Measurements from ENCODE around the gene HOOK2.
A peak's percentile ranks its signal among the peaks of the same experiment; 100 is the strongest.

HOOK2 gene

DNA sequence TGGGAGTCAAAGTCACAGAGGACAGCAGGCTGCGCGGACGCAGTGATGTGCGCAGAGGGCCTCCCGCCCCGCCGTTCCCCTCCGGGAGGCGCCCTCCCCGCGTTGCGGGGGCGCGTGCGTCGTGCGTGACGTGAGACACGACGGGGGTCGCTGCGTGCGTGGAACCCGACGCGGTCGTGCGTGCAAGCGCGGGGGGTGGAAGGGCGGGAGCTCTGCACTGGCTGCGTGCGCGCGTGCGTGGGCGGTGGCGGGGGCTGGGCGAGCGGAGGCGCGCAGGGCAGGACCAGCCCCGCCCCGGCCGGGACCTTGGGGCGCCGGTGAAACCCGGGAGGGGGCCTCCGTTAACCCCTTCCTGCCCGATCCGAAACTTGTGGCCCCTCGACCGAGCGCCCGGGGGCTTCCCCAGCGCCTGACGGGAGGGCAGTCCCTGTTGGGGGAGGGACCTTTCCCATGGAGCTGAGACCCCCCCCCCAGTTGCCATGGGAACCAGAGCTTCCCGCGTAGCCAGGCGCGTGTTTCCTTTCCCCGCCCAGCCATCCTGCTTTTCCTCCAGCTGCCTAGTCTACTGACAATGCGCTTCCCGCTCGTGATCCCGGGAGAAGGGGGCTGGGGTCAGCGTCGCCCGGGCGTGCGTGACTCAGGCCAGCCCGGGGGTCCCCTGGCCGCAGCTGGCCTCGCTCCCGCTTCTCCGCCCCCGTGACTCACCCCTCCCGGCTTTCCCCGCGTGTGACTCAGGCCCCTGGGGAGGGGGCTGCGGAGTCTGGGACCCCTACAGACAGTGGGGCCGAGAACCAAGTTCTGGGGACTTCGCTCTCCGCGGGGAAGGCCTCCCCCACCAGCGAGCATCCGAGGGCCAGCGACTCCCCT is 7.3 kb upstream of the HOOK2 start:
- DNase-seq (ENCODE audit: low spot score): peak; percentile 77

- no peak for DNase-seq (ENCODE audit: low spot score)
Observed at GRCh38 chr19:12782174-12782423, 6.7 kb upstream of the HOOK2 start.

- peak; percentile 48 for DNase-seq (ENCODE audit: low spot score)
Observed at GRCh38 chr19:12779162-12779993, 4.0 kb upstream of the HOOK2 start.

DNA sequence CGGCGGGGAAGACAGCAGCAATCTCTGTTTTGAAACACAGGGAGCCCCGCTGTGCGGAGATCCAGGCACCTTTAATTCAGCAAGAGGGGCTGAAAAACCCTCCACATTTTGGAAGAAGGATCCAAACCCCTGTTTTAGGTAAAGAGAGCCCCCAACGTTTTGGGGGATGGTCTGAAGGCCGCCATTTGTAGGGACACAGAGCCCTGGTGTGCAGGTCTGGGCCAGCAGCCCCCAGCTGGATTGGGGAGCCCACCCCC is 3.5 kb upstream of the HOOK2 start:
- DNase-seq (ENCODE audit: low spot score): no peak

- DNase-seq (ENCODE audit: low spot score): peak; percentile 10
Observed at GRCh38 chr19:12778017-12778904, 2.9 kb upstream of the HOOK2 start.

DNA sequence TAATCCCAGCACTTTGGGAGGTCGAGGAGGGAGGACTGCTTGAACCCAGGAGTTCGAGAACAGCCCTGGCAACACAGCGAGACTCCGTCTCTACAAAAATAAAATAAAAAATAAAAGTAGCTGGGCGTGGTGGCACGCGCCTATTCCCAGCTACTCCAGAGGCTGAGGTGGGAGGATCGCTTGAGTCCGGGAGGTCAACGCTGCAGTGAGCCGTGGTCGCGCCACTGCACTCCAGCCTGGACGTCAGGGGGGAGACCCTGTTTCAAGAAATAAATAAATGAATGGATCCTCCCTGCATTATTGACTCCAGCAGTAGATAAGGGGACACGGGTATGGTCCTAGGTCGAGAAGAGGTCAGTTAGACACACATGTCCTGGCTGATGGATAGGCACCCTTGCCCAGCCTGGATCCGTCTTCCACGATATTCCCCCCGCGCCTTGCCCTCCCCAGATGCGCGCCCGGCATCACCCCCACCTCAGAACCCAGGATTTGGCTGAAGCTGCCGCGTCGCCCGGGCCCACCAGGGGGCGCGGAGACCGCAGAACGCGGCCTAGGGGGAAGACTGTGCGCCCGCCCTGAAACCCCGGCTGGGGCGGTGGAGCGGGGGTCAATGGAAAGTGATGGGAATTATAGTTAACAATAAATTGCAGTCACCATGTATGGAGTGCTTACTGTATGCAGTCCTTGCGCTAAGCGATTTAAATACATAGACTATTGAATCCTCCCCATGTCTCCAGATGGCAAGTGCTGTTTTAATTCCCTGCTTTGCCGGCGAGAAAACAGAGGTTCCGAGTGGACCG is 2.1 kb upstream of the HOOK2 start:
- DNase-seq (ENCODE audit: low spot score): peak; percentile 82

DNA sequence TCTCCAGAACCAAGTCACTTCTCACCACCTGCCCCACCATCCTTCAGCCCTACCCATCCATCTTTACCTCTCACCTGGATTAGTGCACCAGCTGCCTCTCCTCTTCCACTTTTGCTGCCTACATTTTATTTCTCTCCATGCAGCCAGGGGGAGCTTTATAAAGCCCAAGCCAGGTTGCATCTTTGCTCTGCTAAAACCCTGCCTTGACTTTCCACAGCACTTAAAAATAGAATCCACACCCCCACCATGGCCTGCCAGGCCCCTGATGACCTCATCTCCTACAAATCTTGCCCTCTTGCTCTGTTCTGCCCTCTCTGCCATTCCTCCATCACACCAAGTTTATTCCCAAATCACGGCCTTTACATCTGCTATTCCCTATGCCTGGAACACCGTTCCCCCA is 1.8 kb downstream of the HOOK2 start:
- no peak for DNase-seq (ENCODE audit: low spot score)

DNA sequence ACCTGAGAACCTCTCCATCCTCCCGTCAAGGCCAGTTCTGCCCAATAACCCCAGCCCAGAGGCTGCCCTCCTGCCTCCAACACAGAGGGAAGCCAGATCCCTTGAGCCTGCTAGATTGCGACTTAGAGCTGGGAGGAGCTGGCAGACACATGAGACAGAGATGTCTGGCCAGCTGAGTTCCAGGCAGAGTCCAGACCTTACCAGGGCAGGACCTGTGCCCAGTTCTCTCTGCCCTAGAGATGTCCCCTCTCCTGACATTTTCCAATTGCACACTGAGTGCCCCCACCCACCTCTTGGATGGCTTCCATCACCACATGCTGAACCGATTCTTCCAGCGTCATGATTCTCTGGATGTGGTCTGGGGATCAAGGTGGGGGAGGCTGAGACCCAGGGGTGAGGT is 3.0 kb downstream of the HOOK2 start:
- DNase-seq (ENCODE audit: low spot score): no peak

DNA sequence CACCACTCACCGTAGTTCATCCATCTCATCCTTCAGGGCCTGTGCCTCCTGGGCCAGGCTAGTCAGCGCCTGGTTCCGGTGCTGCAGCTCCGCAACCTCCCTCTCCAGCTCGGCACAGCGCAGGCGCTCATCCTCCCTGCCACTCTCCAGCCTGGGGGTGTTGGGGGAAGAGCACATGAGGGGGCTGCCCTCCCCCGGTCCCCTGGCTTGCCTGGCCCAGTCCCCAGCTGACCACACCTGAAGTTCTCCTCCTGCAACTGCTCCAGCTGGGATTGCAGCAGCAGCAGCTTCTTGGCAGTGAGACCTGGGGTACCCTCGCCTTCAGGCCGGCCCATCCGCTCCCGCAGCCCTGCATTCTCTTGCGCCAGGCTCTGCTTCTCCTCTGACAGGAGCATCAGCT is 4.4 kb downstream of the HOOK2 start:
- no peak for DNase-seq (ENCODE audit: low spot score)

GRCh38 chr19:12769689-12770088 is 5.7 kb downstream of the HOOK2 start:
- no peak for DNase-seq (ENCODE audit: low spot score)

DNA sequence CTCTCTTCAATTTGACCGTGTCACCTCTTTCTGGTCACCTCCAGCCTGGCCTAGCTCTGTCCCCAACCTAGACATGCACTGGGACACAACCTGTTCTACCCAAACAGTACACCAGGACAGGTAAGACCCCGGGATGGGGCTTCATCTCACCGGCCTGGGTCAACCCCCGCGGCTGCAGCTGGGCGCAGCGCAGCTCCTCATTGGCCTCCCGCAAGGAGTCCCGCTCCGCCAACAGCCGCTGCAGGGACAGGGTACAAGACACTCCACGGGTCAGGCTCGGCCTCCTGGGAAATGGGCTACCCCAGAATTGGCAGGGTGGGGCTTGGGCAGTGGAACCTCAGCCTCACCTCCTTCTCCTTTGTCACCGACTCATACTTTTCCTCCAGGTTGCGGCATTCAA is 7.7 kb downstream of the HOOK2 start:
- DNase-seq (ENCODE audit: low spot score): no peak

- no peak for DNase-seq (ENCODE audit: low spot score)
Observed at GRCh38 chr19:12767150-12767549, 8.2 kb downstream of the HOOK2 start.

DNA sequence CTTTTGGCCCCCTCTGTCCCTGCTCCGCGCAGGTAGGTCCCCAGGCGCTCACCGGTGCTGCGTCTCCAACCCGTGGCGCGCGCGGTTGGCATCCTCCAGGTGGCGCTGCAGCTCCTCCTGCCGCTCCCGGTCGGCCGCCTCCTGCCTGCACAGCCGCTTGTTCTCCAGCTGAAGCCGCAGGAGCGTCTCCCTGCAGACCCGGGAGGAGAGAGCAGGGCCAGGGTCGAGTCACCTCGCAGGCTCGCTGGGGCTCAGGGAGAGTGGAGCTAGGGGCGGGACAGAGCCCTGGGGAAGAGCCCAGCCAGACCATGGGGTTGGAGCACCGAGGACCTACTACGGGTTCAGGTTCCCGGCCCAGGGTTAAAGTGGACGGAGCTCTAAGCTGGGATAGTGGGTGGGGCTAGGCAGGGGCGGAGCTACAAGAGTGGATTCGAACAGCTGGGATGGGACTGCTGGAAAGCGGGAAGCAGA is 9.3 kb downstream of the HOOK2 start:
- no peak for DNase-seq (ENCODE audit: low spot score)

GRCh38 chr19:12764698-12765097 is 10.7 kb downstream of the HOOK2 start:
- DNase-seq (ENCODE audit: low spot score): no peak

DNA sequence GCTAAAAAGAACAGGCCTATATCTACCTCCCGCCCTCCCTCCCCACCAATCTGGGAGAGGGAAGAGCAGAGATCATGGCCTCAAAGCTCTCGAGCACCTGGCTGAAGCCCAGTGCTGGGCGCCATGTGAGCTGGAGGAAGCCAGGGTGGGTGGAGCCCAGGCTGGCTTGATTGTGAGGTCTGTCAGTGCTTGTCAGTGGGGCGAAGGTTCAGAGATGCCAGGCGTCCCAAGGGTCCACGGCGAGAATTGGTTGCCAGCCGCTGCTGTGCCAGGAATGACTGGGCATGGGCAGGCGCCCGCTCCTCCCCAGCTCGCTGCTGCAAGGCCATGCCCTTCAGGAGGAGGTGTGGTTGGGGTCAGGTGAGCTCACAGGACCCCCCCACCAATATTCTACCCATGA is 12.3 kb downstream of the HOOK2 start:
- DNase-seq (ENCODE audit: low spot score): no peak

GRCh38 chr19:12759686-12760085 is 15.7 kb downstream of the HOOK2 start:
- no peak for DNase-seq (ENCODE audit: low spot score)

DNA sequence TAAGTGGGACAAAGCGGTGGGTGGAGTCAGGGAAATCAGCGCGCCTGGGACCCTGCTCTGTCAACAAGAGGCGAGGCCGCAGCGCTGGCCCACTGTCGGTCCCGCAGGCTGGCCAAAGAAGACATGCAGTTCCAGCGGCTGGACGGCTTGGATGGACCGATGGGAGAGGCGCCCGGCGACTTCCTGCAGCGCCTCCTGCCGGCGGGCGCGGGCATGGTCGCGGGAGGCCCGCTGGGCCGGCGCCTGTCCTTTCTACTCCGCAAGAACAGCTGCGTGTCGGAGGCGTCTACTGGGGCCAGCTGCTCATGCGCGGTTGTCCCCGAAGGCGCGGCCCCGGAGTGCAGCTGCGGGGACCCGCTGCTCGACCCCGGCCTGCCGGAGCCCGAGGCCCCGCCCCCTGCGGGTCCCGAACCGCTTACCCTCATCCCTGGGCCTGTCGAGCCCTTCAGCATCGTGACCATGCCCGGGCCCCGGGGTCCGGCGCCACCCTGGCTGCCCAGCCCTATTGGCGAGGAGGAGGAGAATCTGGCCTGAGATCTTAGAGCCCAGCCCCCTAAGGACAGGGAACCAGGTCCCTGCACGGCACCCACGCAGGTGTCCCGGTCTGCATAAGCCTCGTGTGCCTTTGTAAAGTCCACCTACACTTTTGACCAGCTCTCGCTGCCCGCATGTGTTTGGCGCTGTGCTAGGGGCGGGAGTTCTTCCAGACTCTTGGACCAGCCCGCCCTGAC is 17.6 kb downstream of the HOOK2 start:
- peak; percentile 75 for DNase-seq (ENCODE audit: low spot score)

DNA sequence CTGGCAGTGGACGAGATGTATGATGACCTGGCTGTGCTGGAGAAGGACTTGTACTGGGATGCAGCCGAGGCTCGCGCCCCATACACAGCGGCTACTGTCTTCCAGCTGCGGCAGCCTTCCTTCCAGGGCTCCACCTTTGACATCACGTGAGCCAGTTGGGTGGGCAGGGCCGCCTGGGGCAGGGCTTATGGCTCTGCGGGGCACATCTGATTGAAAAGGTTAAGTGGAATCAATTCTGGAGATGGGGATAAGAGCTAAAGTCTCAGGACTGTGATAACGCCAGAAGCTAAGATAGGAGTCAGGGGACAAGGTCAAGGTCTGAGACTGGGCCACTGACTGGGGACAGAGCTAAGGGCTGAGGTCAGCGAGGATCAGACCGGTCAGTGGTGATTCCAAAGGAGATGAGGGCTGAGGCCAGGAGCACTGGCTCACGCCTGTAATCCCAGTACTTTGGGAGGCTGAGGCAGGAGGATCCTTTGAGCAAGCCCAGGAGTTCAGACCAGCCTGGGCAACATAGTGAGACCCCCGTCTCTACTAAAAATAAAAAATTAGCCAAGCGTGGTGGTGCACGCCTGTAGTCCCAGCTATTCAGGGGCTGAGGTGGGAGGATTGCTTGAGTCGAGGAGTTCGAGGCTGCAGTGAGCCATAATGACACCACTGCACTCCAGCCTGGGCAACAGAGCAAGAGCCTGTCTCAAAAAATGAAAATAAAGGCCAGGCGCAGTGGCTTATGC is 19.0 kb downstream of the HOOK2 start:
- DNase-seq (ENCODE audit: low spot score): no peak

GRCh38 chr19:12754465-12755196 is 20.7 kb downstream of the HOOK2 start:
- DNase-seq (ENCODE audit: low spot score): no peak

All from hematopoietic multipotent progenitor cell treated with erythropoietin and hydrocortisone succinate and interleukin-3 and kit ligand, for 17 days (in vitro differentiated cells).